GM13977 (cell line): ENCODE data around the gene HSD11B2.
A peak's percentile ranks its signal among the peaks of the same experiment; 100 is the strongest.

Experiments used
- DNase-seq: peaks from one replicate; pipeline ENCODE4 v3.0.0; 2012; ENCODE audit warnings: low spot score
- CTCF ChIP-seq: IDR thresholded peaks from 2 replicates; pipeline ENCODE4 v1.5.1; 2012; ENCODE audit warnings: mild to moderate bottlenecking, control low read depth; ENCODE audit not compliant: insufficient read depth; ENCODE audit errors: extremely low read depth, missing control alignments
- in situ Hi-C: fragments of 300-500 bp; cut with MboI; formaldehyde crosslinking; loops from one replicate; pipeline ENCODE4 v1.12.0; 2022; ENCODE audit warnings: low sequenced_read_pairs, low pct_unique_long_range_greater_than_20kb, mixed read lengths, inconsistent platforms; ENCODE audit not compliant: unreplicated experiment

The HSD11B2 gene

GRCh38 chr16:67393111-67393787, 37.7 kb upstream of the HSD11B2 start, which contains the start of gene TPPP3:
TSS of gene TPPP3 (minus strand) at chr16:67393498. CDS start at chr16:67391111, 2,387 bp downstream.
- in situ Hi-C loops: no loop called here
- peak; percentile 66 for DNase-seq
- TF ChIP-seq CTCF: peak; percentile 32

GRCh38 chr16:67393788-67394154, 37.1 kb upstream of the HSD11B2 start:
- no peak for DNase-seq
- in situ Hi-C loops: no loop called here

GRCh38 chr16:67394155-67395104, 36.5 kb upstream of the HSD11B2 start:
- no peak for TF ChIP-seq CTCF
- DNase-seq: peak; percentile 55
- in situ Hi-C loops: no loop called here

More at GRCh38 chr16:67393788-67394154, 37.1 kb upstream of the HSD11B2 start:
- no peak for TF ChIP-seq CTCF

GRCh38 chr16:67395105-67395457, 35.8 kb upstream of the HSD11B2 start:
- TF ChIP-seq CTCF: no peak
- peak; percentile 34 for DNase-seq
- in situ Hi-C loops: no loop called here

- TF ChIP-seq CTCF: no peak
- in situ Hi-C loops: no loop called here
- DNase-seq: peak; percentile 28
Measured at GRCh38 chr16:67395458-67396158, 35.3 kb upstream of the HSD11B2 start.
